Prostate gland (tissue), 2 donors: ENCODE results near the gene CD69.

Source experiments
- POLR2A ChIP-seq: fragments of 450-650 bp; IDR thresholded peaks from one replicate; pipeline ENCODE4 v1.6.1; 2016; ENCODE audit warnings: antibody characterized with exemption, mild to moderate bottlenecking
- POLR2AphosphoS5 ChIP-seq: sonication (generic); formaldehyde crosslinking; IDR thresholded peaks from one replicate; pipeline ENCODE4 v1.6.1; 2017; ENCODE audit warnings: antibody characterized with exemption
- TF ChIP-seq, protein P1 (sequence below), 4 experiments: fragments of 200-600 bp in 2 of 4; fragments of 450-650 bp in 2 of 4; sonication (generic) in 2 of 4; IDR thresholded peaks; 1 replicate in 3 of 4; 2 replicates in 1 of 4; pipeline ENCODE4 v1.5.1; 2016 to 2019; ENCODE audit warnings: antibody characterized with exemption in 4 of 4, mild to moderate bottlenecking in 2 of 4, moderate library complexity in 2 of 4

- TF ChIP-seq, protein P1, sequence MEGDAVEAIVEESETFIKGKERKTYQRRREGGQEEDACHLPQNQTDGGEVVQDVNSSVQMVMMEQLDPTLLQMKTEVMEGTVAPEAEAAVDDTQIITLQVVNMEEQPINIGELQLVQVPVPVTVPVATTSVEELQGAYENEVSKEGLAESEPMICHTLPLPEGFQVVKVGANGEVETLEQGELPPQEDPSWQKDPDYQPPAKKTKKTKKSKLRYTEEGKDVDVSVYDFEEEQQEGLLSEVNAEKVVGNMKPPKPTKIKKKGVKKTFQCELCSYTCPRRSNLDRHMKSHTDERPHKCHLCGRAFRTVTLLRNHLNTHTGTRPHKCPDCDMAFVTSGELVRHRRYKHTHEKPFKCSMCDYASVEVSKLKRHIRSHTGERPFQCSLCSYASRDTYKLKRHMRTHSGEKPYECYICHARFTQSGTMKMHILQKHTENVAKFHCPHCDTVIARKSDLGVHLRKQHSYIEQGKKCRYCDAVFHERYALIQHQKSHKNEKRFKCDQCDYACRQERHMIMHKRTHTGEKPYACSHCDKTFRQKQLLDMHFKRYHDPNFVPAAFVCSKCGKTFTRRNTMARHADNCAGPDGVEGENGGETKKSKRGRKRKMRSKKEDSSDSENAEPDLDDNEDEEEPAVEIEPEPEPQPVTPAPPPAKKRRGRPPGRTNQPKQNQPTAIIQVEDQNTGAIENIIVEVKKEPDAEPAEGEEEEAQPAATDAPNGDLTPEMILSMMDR (IDR thresholded peaks at IDR 0.05) = no peak
- TF ChIP-seq POLR2A = no peak
- TF ChIP-seq POLR2AphosphoS5 = no peak
Measured at GRCh38 chr12:9730011-9730410, 30.7 kb downstream of the CD69 start.
